HG03103 (cell line): Measurements from ENCODE around the gene ATM.
"Not testable (repeated sequence)": the region's sequence is repeated elsewhere in the genome, so short reads cannot be mapped to it uniquely, and the experiment has no call there.

Experiments
- ATAC-seq: cut with Tn5 transposase; IDR thresholded peaks from one replicate; pipeline ENCODE4 v1.9.1; 2021; ENCODE audit warnings: low read depth; ENCODE audit not compliant: unreplicated experiment

ATM gene

GRCh38 chr11:108346451-108346850, 123.6 kb downstream of the ATM start:
- no peak for ATAC-seq

- no peak for ATAC-seq
These were observed 128.6 kb downstream of the ATM start for GRCh38 chr11:108351468-108351867.

- no peak for ATAC-seq
These were observed 141.3 kb downstream of the ATM start for GRCh38 chr11:108364159-108364558.

- ATAC-seq = no peak
These were observed 145.3 kb downstream of the ATM start for GRCh38 chr11:108368134-108368533.

- no peak for ATAC-seq
These were observed 146.2 kb downstream of the ATM start for GRCh38 chr11:108369064-108369463.

- ATAC-seq = no peak
These were observed 147.4 kb downstream of the ATM start for GRCh38 chr11:108370315-108370714.

GRCh38 chr11:108370990-108371389, 148.1 kb downstream of the ATM start:
- ATAC-seq = no peak

GRCh38 chr11:108373505-108373904, 150.6 kb downstream of the ATM start:
- not testable (repeated sequence) for ATAC-seq

- ATAC-seq = no peak
These were observed 165.7 kb downstream of the ATM start for GRCh38 chr11:108388576-108388975.

- ATAC-seq = no peak
These were observed 169.5 kb downstream of the ATM start for GRCh38 chr11:108392353-108392752.

GRCh38 chr11:108393046-108393445, 170.2 kb downstream of the ATM start:
- ATAC-seq = no peak

GRCh38 chr11:108394744-108395284, 171.9 kb downstream of the ATM start:
- ATAC-seq = no peak

- not testable (repeated sequence) for ATAC-seq
These were observed 173.8 kb downstream of the ATM start for GRCh38 chr11:108396672-108397071.

- ATAC-seq = no peak
These were observed 175.6 kb downstream of the ATM start for GRCh38 chr11:108398439-108398838.

- ATAC-seq = no peak
These were observed 179.4 kb downstream of the ATM start for GRCh38 chr11:108402241-108402640.

GRCh38 chr11:108403052-108403451, 180.2 kb downstream of the ATM start:
- ATAC-seq = no peak

- no peak for ATAC-seq
These were observed 182.8 kb downstream of the ATM start for GRCh38 chr11:108405706-108406105.

GRCh38 chr11:108414958-108415357, 192.1 kb downstream of the ATM start:
- no peak for ATAC-seq

- ATAC-seq = not testable (repeated sequence)
These were observed 194.7 kb downstream of the ATM start for GRCh38 chr11:108417551-108417950.
